WERI-Rb-1 (cell line): ENCODE results near the gene IRAK3.

Experiments
- DNase-seq: peaks from one replicate; pipeline ENCODE4 v3.0.0-alpha.2; 2020
- H3K27ac ChIP-seq: fragments of 250-450 bp; sonication (Bioruptor Pico); 2 replicates; pipeline ENCODE4 v1.5.1; 2020; ENCODE audit warnings: mild to moderate bottlenecking, moderate library complexity
- H3K27me3 ChIP-seq: fragments of 250-450 bp; sonication (Bioruptor Pico); 2 replicates; pipeline ENCODE4 v1.5.1; 2021; ENCODE audit warnings: mild to moderate bottlenecking, low read depth, moderate library complexity; ENCODE audit not compliant: insufficient read depth, severe bottlenecking
- H3K36me3 ChIP-seq: fragments of 250-450 bp; sonication (Bioruptor Pico); 2 replicates; pipeline ENCODE4 v1.5.1; 2020; ENCODE audit warnings: mild to moderate bottlenecking, moderate library complexity
- H3K4me3 ChIP-seq: 2 replicates; pipeline ENCODE4 v1.5.1; 2011; ENCODE audit warnings: low read depth, mild to moderate bottlenecking, control low read depth, low read length
- H3K9me3 ChIP-seq: fragments of 250-450 bp; sonication (Bioruptor Pico); 2 replicates; pipeline ENCODE4 v1.5.1; 2021; ENCODE audit warnings: mild to moderate bottlenecking, moderate library complexity; ENCODE audit not compliant: severe bottlenecking
- TF ChIP-seq, protein P1 (sequence below): IDR thresholded peaks from 2 replicates; pipeline ENCODE4 v1.5.1; 2011; ENCODE audit warnings: low read depth, mild to moderate bottlenecking, control low read depth, inconsistent platforms, low read length

IRAK3 gene

DNA sequence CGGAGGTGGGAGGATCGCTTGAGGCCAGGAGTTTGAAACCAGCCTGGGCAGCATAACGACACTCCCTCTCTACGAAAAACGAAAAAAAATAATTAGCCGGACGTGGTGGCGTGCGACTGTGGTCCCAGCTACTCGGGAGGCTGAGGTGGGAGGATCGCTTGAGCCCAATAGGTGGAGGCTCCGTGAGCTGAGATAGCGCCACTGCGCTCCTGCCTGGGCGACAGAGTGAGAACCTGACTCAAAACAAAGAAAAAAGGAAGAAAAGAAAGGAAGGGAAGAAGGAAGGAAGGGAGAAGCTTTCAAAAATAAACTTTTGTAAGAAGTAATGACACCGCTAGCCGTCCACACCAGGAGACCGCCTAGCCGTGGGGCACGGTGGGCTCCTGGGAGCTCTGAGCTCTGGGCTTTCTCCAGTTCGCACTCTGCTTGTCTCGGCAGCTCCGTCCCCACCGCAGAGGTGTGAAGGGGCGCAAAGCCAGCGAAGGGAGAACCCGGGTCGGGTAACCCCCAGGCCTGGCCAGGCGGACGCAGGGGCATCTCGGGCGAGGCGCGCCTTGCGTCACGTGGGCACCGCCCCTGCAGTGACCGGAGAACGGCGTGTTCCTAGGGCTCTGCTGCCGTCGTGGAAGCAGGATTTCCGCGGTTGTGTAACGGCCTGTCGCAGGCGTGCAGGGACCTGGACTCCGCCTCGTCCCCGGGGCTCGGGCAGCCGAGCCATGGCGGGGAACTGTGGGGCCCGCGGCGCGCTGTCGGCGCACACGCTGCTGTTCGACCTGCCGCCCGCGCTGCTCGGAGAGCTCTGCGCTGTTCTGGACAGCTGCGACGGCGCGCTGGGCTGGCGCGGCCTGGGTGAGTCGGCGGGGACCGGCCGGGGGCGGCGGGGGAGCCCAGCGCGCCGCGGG is at the start of gene IRAK3:
Gene IRAK3, plus strand, starts transcription at position 631 of the 902 bp plus-strand sequence. Its CDS starts 86 bp downstream, at position 717.
- peak; percentile 38 for DNase-seq
- Histone ChIP-seq H3K27ac (no peak within 1 kb of the TSS), H3K4me3 (peak within 1 kb of the TSS; percentile 38), H3K27me3 (no peaks in the 10 kb centered on the region), H3K9me3 (no peaks in the 10 kb centered on the region), H3K36me3 (no peaks in the 10 kb centered on the region)
- TF ChIP-seq, protein P1, sequence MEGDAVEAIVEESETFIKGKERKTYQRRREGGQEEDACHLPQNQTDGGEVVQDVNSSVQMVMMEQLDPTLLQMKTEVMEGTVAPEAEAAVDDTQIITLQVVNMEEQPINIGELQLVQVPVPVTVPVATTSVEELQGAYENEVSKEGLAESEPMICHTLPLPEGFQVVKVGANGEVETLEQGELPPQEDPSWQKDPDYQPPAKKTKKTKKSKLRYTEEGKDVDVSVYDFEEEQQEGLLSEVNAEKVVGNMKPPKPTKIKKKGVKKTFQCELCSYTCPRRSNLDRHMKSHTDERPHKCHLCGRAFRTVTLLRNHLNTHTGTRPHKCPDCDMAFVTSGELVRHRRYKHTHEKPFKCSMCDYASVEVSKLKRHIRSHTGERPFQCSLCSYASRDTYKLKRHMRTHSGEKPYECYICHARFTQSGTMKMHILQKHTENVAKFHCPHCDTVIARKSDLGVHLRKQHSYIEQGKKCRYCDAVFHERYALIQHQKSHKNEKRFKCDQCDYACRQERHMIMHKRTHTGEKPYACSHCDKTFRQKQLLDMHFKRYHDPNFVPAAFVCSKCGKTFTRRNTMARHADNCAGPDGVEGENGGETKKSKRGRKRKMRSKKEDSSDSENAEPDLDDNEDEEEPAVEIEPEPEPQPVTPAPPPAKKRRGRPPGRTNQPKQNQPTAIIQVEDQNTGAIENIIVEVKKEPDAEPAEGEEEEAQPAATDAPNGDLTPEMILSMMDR, result no peak

DNA sequence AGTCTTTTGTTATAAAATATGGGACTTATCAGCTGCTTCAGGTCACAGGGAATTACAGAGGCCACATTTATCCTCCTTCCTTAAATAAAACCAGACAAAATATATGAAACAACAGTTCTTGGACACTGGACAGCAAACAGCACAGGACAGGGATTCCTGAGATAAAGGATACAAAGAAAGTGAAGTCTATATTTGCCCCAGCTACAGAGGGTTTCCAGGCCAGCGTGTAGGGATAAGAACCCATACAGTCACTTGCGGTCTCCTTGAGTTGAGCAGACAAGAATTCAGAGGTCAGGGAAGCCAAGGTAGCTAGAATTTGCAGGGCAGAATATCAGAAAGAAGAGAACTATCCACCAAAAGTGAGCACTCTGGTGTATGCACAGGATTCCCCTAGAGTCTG is 49.7 kb upstream of the IRAK3 start:
- DNase-seq, result no peak
- Histone ChIP-seq H3K36me3 (peaks cover 18% of the 10 kb centered on the region), H3K27me3 (no peaks in the 10 kb centered on the region), H3K4me3 (no peak overlapping the region), H3K9me3 (peaks cover 5% of the 10 kb centered on the region), H3K27ac (no peak overlapping the region)
- TF ChIP-seq, protein P1, result no peak

DNA sequence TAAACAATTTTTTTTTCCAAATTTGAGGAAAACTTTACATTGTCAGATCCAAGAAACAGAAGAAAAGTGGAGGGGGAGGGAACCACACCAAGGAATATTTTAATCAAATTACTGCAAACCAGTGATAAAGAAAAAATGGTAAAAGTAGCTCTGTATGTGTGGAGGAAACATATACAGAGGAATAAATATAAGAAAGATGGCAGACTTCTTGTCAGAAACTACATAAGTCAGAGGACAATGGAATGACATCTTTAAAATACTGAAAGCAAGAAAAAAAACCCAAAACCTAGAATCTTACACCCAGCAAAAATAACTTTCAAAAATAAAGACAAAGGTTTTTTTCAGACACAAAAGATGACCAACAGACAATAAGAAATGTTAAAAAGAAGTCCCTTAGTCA is 48.3 kb upstream of the IRAK3 start:
- H3K27me3 ChIP-seq, result no peaks in the 10 kb centered on the region
- H3K4me3 ChIP-seq, result no peak overlapping the region
- DNase-seq, result no peak
- peaks cover 18% of the 10 kb centered on the region for H3K36me3 ChIP-seq
- peaks cover 5% of the 10 kb centered on the region for H3K9me3 ChIP-seq
- no peak overlapping the region for H3K27ac ChIP-seq
- TF ChIP-seq, protein P1, result no peak

DNA sequence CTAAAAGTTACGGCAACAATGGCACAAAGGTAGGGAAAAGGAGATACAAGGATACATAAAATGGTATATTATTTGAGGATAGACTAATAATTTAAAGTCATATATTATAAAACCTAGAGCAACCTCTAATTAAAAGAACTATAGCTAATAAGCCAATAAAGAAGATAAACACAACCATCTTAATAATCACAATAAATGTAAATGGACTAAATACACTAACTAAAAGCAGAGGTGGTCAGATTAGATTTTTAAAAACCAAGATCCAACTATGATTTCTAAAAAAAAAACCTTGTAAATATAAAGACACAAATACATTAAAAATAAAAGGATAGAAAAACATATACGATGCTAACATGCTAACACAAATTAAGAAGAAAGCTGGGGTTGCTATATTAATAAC is 47.7 kb upstream of the IRAK3 start:
- H3K9me3 ChIP-seq, result peaks cover 5% of the 10 kb centered on the region
- H3K27ac ChIP-seq, result no peak overlapping the region
- peaks cover 15% of the 10 kb centered on the region for H3K36me3 ChIP-seq
- H3K27me3 ChIP-seq, result no peaks in the 10 kb centered on the region
- no peak overlapping the region for H3K4me3 ChIP-seq
- TF ChIP-seq, protein P1, result no peak
- DNase-seq, result no peak

DNA sequence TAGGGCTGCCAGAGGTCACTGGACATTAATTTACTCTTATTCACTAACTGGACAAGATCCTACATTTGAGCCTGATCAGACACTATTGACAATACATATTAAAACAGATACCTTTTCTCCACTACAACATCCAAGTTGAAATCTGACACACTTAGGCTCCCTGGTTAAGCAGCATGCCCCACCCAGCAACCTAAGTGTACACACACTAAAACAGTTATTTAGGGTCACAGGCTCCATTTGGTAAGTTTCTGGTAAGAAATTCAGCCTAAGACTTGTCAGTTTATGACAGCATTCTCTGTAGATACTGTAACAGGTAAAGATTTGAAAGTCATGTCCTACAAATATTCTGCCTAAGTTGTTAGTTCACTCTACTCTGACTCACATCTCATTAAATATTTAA is 46.2 kb upstream of the IRAK3 start:
- Histone ChIP-seq H3K4me3 (no peak overlapping the region), H3K9me3 (peaks cover 5% of the 10 kb centered on the region), H3K27ac (no peak overlapping the region), H3K36me3 (peaks cover 4% of the 10 kb centered on the region), H3K27me3 (no peaks in the 10 kb centered on the region)
- DNase-seq, result no peak
- TF ChIP-seq, protein P1, result no peak
